Activated naive CD4-positive, alpha-beta T cell treated with anti-CD3 and anti-CD28 coated beads, Interleukin-2, amount 50 U/mL, for 24 hours (primary cell): ENCODE measurements around the gene IL17D.
A peak's percentile ranks its signal among the peaks of the same experiment; 100 is the strongest.
"Not testable (repeated sequence)": the region's sequence is repeated elsewhere in the genome, so short reads cannot be mapped to it uniquely, and the experiment has no call there.

Source experiments
- H3K27ac Mint-ChIP-seq: one replicate; pipeline ENCODE4 v1.8.0; 2021; ENCODE audit warnings: mild to moderate bottlenecking, mixed read lengths
- H3K27me3 Mint-ChIP-seq: one replicate; pipeline ENCODE4 v1.8.0; 2021; ENCODE audit warnings: mixed read lengths
- H3K36me3 Mint-ChIP-seq: one replicate; pipeline ENCODE4 v1.8.0; 2021; ENCODE audit warnings: mixed read lengths
- H3K4me1 Mint-ChIP-seq: one replicate; pipeline ENCODE4 v1.8.0; 2021; ENCODE audit warnings: mixed read lengths
- H3K4me3 Mint-ChIP-seq: one replicate; pipeline ENCODE4 v1.8.0; 2021; ENCODE audit warnings: mild to moderate bottlenecking, mixed read lengths
- H3K9me3 Mint-ChIP-seq: one replicate; pipeline ENCODE4 v1.8.0; 2021; ENCODE audit warnings: mixed read lengths

IL17D gene

DNA sequence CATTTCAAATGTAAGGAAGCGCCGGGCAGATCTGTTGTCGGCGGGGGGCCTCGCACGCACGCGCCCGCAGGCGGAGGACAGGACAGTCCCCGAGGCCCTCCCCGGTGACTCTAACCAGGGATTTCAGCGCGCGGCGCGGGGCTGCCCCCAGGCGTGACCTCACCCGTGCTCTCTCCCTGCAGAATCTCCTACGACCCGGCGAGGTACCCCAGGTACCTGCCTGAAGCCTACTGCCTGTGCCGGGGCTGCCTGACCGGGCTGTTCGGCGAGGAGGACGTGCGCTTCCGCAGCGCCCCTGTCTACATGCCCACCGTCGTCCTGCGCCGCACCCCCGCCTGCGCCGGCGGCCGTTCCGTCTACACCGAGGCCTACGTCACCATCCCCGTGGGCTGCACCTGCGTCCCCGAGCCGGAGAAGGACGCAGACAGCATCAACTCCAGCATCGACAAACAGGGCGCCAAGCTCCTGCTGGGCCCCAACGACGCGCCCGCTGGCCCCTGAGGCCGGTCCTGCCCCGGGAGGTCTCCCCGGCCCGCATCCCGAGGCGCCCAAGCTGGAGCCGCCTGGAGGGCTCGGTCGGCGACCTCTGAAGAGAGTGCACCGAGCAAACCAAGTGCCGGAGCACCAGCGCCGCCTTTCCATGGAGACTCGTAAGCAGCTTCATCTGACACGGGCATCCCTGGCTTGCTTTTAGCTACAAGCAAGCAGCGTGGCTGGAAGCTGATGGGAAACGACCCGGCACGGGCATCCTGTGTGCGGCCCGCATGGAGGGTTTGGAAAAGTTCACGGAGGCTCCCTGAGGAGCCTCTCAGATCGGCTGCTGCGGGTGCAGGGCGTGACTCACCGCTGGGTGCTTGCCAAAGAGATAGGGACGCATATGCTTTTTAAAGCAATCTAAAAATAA lies 18.2 kb downstream of the IL17D start:
- peaks cover 8% of the 10 kb centered on the region for H3K4me1 Mint-ChIP-seq
- no peaks in the 10 kb centered on the region for H3K36me3 Mint-ChIP-seq
- no peaks in the 10 kb centered on the region for H3K9me3 Mint-ChIP-seq
- peaks cover 16% of the 10 kb centered on the region for H3K27me3 Mint-ChIP-seq
- no peak overlapping the region for H3K27ac Mint-ChIP-seq
- no peak overlapping the region for H3K4me3 Mint-ChIP-seq

DNA sequence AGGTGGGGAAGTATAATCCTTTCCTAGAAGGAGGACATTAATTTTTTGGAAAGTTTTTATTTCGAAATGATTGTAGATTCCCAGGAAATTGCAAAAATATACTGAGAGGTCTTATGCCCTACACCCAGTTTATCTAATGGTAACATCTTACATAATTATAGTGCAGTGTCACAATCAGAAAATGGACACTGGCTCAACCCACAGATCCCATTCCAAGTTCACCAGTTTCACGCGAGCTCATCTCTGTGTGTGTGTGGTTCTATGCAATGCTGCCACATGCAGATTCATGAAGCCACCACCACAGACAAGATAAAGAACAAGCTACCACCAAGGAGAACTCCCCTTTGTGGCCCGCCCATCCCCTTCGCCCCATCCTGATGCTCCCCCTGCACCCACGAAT lies 24.4 kb downstream of the IL17D start:
- H3K4me1 Mint-ChIP-seq = no peaks in the 10 kb centered on the region
- peaks cover 7% of the 10 kb centered on the region for H3K36me3 Mint-ChIP-seq
- no peaks in the 10 kb centered on the region for H3K9me3 Mint-ChIP-seq
- peaks cover 2% of the 10 kb centered on the region for H3K27me3 Mint-ChIP-seq
- no peak overlapping the region for H3K4me3 Mint-ChIP-seq
- H3K27ac Mint-ChIP-seq = no peak overlapping the region

DNA sequence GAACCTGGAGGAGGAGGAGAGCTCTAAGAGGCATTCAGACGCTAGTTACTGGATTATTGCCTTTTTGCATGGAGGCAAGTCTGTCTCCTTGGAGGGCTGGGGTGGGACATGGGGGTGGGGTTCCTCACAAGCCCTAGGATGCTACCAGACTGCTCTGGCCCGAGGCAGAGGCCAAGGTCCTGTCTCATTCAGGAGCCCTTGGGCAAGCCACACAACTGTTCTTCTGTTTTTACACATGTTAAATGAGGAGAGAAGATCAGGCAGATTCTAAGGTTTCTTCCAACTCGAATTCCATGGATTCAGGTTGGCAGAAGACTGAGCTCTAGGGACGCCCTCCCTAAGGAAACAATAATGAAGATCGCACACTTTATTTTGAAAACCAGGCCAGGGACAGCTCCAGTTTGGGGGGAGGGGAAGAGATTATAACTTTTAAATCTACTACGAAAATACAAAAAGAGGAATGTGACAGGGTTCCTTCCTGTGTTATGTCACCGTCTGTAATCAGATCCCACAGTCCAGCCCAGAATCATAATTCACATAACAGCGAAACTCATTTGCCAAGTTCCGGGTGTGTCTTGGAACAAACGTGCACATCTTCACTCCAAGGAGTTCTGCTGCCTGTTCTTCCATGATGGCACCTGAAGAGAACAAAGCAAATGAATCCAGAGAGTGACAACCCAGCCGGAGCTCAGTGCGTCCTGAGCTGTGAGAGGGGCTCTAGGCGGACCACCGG lies 25.2 kb downstream of the IL17D start:
- no peaks in the 10 kb centered on the region for H3K4me1 Mint-ChIP-seq
- H3K9me3 Mint-ChIP-seq = no peaks in the 10 kb centered on the region
- H3K4me3 Mint-ChIP-seq = no peak overlapping the region
- H3K36me3 Mint-ChIP-seq = peaks cover 7% of the 10 kb centered on the region
- H3K27me3 Mint-ChIP-seq = no peaks in the 10 kb centered on the region
- H3K27ac Mint-ChIP-seq = no peak overlapping the region

GRCh38 chr13:20729633-20730585 lies 26.4 kb downstream of the IL17D start:
- Mint-ChIP-seq H3K27me3 (no peaks in the 10 kb centered on the region), H3K27ac (no peak overlapping the region), H3K4me3 (no peak overlapping the region), H3K4me1 (no peaks in the 10 kb centered on the region), H3K36me3 (peaks cover 9% of the 10 kb centered on the region), H3K9me3 (no peaks in the 10 kb centered on the region)

GRCh38 chr13:20738616-20739015 lies 35.1 kb downstream of the IL17D start:
- peaks cover 17% of the 10 kb centered on the region for H3K36me3 Mint-ChIP-seq
- no peaks in the 10 kb centered on the region for H3K4me1 Mint-ChIP-seq
- H3K27ac Mint-ChIP-seq = no peak overlapping the region
- peaks cover 6% of the 10 kb centered on the region for H3K9me3 Mint-ChIP-seq
- H3K4me3 Mint-ChIP-seq = no peak overlapping the region
- no peaks in the 10 kb centered on the region for H3K27me3 Mint-ChIP-seq

GRCh38 chr13:20740021-20740420 lies 36.5 kb downstream of the IL17D start:
- Mint-ChIP-seq H3K4me3 (no peak overlapping the region), H3K4me1 (no peaks in the 10 kb centered on the region), H3K9me3 (peaks cover 8% of the 10 kb centered on the region), H3K27me3 (no peaks in the 10 kb centered on the region), H3K36me3 (peaks cover 18% of the 10 kb centered on the region), H3K27ac (no peak overlapping the region)

DNA sequence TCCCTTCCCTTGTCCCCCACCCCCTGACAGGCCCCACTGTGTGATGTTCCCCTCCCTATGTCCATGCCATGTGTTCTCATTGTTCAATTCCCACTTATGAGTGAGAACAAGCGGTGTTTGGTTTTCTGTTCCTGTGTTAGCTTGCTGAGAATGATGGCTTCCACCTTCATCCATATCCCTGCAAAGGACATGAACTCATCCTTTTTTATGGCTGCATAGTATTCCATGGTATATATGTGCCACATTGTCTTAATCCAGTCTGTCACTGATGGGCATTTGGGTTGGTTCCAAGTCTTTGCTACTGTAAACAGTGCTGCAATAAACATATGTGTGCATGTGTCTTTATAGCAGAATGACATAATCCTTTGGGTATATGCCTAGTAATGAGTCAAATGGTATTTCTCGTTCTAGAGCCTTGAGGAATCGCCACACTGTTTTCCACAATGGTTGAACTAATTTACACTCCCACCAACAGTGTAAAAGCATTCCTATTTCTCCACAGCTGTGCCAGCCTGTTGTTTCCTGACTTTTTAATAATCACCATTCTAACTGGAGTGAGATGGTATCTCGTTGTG lies 40.4 kb downstream of the IL17D start:
- H3K4me1 Mint-ChIP-seq, H3K27me3 Mint-ChIP-seq, H3K4me3 Mint-ChIP-seq, H3K27ac Mint-ChIP-seq: not testable (repeated sequence)
- peaks cover 22% of the 10 kb centered on the region for H3K36me3 Mint-ChIP-seq
- H3K9me3 Mint-ChIP-seq = peaks cover 22% of the 10 kb centered on the region

DNA sequence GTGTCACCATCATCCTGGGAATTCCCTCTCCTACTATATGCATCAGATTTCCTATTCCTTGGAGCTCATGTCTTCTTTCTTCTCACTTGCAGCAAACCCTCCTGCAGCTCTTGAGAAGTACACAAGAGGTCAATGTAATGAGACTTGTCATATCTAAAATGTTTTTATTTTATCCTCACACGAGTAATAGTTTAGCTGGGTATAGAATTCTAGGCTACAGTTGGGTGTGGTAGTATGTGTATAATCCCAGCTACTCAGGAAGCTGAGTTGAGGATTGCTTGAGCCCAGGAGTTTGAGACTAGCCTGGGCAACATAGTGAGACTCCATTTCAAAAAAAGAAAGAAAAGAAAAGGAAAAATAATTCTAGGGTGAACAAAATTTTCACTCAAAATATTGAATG lies 45.9 kb downstream of the IL17D start:
- peaks cover 58% of the 10 kb centered on the region for H3K9me3 Mint-ChIP-seq
- no peaks in the 10 kb centered on the region for H3K4me1 Mint-ChIP-seq

DNA sequence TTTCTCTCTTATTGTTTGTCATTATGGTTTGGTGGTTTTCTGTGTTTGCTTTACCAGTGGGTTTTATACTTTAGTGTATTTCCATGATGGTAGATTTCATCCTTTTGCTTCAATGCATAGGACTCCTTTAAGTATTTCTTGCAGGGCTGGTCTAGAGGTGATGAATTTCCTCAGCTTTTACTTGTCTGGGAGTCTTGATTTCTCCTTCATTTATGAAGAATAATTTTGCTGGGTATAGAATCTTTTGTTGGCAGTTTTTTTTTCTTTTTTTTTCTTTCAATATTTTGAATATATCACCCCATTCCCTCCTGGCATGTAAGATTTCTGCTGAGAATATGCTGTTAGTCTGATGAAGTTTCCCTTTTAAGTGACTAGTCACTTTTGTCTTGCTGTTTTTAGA lies 50.5 kb downstream of the IL17D start:
- Mint-ChIP-seq H3K27me3 (no peaks in the 10 kb centered on the region), H3K27ac (peak overlapping the region; percentile 12), H3K9me3 (peaks cover 48% of the 10 kb centered on the region), H3K36me3 (peaks cover 49% of the 10 kb centered on the region), H3K4me1 (no peaks in the 10 kb centered on the region), H3K4me3 (no peak overlapping the region)

More for the DNA sequence above, 45.9 kb downstream of the IL17D start:
- H3K27ac Mint-ChIP-seq = no peak overlapping the region
- no peak overlapping the region for H3K4me3 Mint-ChIP-seq
- H3K27me3 Mint-ChIP-seq = no peaks in the 10 kb centered on the region
- H3K36me3 Mint-ChIP-seq = peaks cover 43% of the 10 kb centered on the region

- H3K27ac Mint-ChIP-seq = no peak overlapping the region
- peaks cover 11% of the 10 kb centered on the region for H3K36me3 Mint-ChIP-seq
- H3K4me3 Mint-ChIP-seq = no peak overlapping the region
- peaks cover 7% of the 10 kb centered on the region for H3K9me3 Mint-ChIP-seq
- no peaks in the 10 kb centered on the region for H3K4me1 Mint-ChIP-seq
- H3K27me3 Mint-ChIP-seq = no peaks in the 10 kb centered on the region
Measured at GRCh38 chr13:20760872-20761271, 57.4 kb downstream of the IL17D start.

- Mint-ChIP-seq H3K27me3 (no peaks in the 10 kb centered on the region), H3K4me3 (no peak overlapping the region), H3K27ac (no peak overlapping the region), H3K9me3 (peaks cover 14% of the 10 kb centered on the region), H3K36me3 (peaks cover 30% of the 10 kb centered on the region), H3K4me1 (peaks cover 22% of the 10 kb centered on the region)
Measured at GRCh38 chr13:20767309-20767943, 63.9 kb downstream of the IL17D start.

- Mint-ChIP-seq H3K4me1 (peaks cover 35% of the 10 kb centered on the region), H3K4me3 (peak overlapping the region; percentile 49), H3K27ac (no peak overlapping the region), H3K9me3 (peaks cover 14% of the 10 kb centered on the region), H3K27me3 (no peaks in the 10 kb centered on the region), H3K36me3 (peaks cover 33% of the 10 kb centered on the region)
Measured at GRCh38 chr13:20769091-20769490, 65.6 kb downstream of the IL17D start.

- Mint-ChIP-seq H3K27me3 (no peaks in the 10 kb centered on the region), H3K36me3 (peaks cover 33% of the 10 kb centered on the region), H3K4me1 (peaks cover 41% of the 10 kb centered on the region), H3K27ac (peak overlapping the region; percentile 46), H3K4me3 (peak overlapping the region; percentile 49), H3K9me3 (peaks cover 14% of the 10 kb centered on the region)
Measured at GRCh38 chr13:20769834-20770233, 66.3 kb downstream of the IL17D start.
